H1 (cell line): ENCODE results near the gene EHD4. TPM values are rescaled to one million over a fixed set of nuclear protein-coding genes. Genes with fewer than 3 reads are reported as not detected.

Experiments used
- CTCF ChIA-PET: fragments of 300-600 bp; sonication (Branson Sonifier 250); formaldehyde crosslinking; loops from one replicate; lab custom pipeline; 2021; ENCODE audit not compliant: partially characterized antibody; lab: Charles Lee
- POLR2A ChIA-PET: fragments of 300-600 bp; sonication (Branson Sonifier 250); formaldehyde crosslinking; loops from one replicate; lab custom pipeline; 2021; ENCODE audit warnings: inconsistent platforms; ENCODE audit not compliant: partially characterized antibody; lab: Charles Lee
- DNase-seq, 2 experiments: peaks; one replicate each; pipeline versions ENCODE4 v3.0.0 to v3.0.0-alpha.2; 2010 to 2022; ENCODE audit warnings: low spot score in 2 of 2, low read depth in 1 of 2, mixed read lengths in 1 of 2
- FAIRE-seq: peaks from 2 replicates; lab custom pipeline; 2011; peaks lifted over from hg19 to GRCh38; lab: Jason Lieb, UNC
- H2AFZ ChIP-seq: 2 replicates; pipeline ENCODE4 v1.8.1; 2012; ENCODE audit warnings: low read length, inconsistent platforms
- H2AK5ac ChIP-seq: 2 replicates; pipeline ENCODE4 v1.6.1; 2013; ENCODE audit warnings: low read depth, low read length
- H2BK120ac ChIP-seq: replicated peaks from 2 replicates; pipeline ENCODE3; 2013; ENCODE audit warnings: low read depth, low read length, inconsistent platforms
- H2BK12ac ChIP-seq: 2 replicates; pipeline ENCODE4 v1.6.1; 2013; ENCODE audit warnings: low read depth, low read length
- H2BK15ac ChIP-seq: 2 replicates; pipeline ENCODE4 v1.6.1; 2013; ENCODE audit warnings: low read length
- H2BK20ac ChIP-seq: 2 replicates; pipeline ENCODE4 v1.6.1; 2013; ENCODE audit warnings: low read length
- H2BK5ac ChIP-seq: 2 replicates; pipeline ENCODE4 v1.6.1; 2013; ENCODE audit warnings: low read depth, low read length
- H3K14ac ChIP-seq: 2 replicates; pipeline ENCODE4 v1.6.1; 2013; ENCODE audit warnings: inconsistent platforms; ENCODE audit not compliant: insufficient read length
- H3K18ac ChIP-seq: 2 replicates; pipeline ENCODE4 v1.6.1; 2013; ENCODE audit warnings: low read length; ENCODE audit errors: extremely low read depth
- H3K23ac ChIP-seq: 2 replicates; pipeline ENCODE4 v1.6.1; 2013; ENCODE audit warnings: inconsistent platforms; ENCODE audit not compliant: insufficient read length
- H3K23me2 ChIP-seq: 2 replicates; pipeline ENCODE4 v1.6.1; 2013; ENCODE audit warnings: low read depth, low read length
- H3K27ac ChIP-seq: 2 replicates; pipeline ENCODE4 v1.6.1; 2011; ENCODE audit warnings: low read depth, low read length, inconsistent platforms
- H3K27me3 ChIP-seq, 4 experiments: replicated peaks in 1 of 4; 1 replicate in 1 of 4; 2 replicates in 3 of 4; pipeline versions ENCODE4 v1.6.1 to v1.8.1; 2011 to 2013; ENCODE audit warnings: low read length in 3 of 4, mild to moderate bottlenecking in 3 of 4, inconsistent platforms in 2 of 4, mixed read lengths in 2 of 4, moderate library complexity in 1 of 4; ENCODE audit not compliant: control insufficient read depth in 3 of 4, insufficient read depth in 3 of 4; ENCODE audit errors: extremely low read depth in 1 of 4
- H3K36me3 ChIP-seq, 4 experiments: 2 replicates each; pipeline versions ENCODE4 v1.6.1 to v1.8.1; 2011 to 2013; ENCODE audit warnings: mild to moderate bottlenecking in 4 of 4, low read length in 3 of 4, moderate library complexity in 2 of 4, control low read depth in 1 of 4, inconsistent platforms in 1 of 4; ENCODE audit not compliant: insufficient read depth in 4 of 4, control insufficient read depth in 2 of 4
- H3K4ac ChIP-seq: replicated peaks from 2 replicates; pipeline ENCODE3; 2013; ENCODE audit warnings: low read length, low read depth, mixed read lengths, inconsistent platforms; ENCODE audit not compliant: insufficient read length
- H3K4me1 ChIP-seq, 4 experiments: replicated peaks in 1 of 4; 1 replicate in 1 of 4; 2 replicates in 3 of 4; pipeline versions ENCODE4 v1.6.1 to v1.8.1; 2011 to 2013; ENCODE audit warnings: low read length in 3 of 4, inconsistent platforms in 2 of 4, mixed read lengths in 1 of 4; ENCODE audit not compliant: insufficient read depth in 4 of 4, control insufficient read depth in 3 of 4
- H3K4me2 ChIP-seq, 2 experiments: 2 replicates each; pipeline versions ENCODE4 v1.6.1 to v1.8.1; 2011 to 2013; ENCODE audit warnings: low read depth in 2 of 2, low read length in 2 of 2, control low read depth in 1 of 2, inconsistent platforms in 1 of 2, mild to moderate bottlenecking in 1 of 2; ENCODE audit not compliant: insufficient read depth in 1 of 2
- H3K4me3 ChIP-seq, 4 experiments: fragments of 200-600, 300-600 bp in 1 of 4; sonication (generic), shearing (Covaris generic), sonication (Bioruptor Twin) in 1 of 4; 2 replicates each; pipeline versions ENCODE4 v1.5.1 to v1.8.1; 2011 to 2016; ENCODE audit warnings: low read length in 4 of 4, low read depth in 3 of 4, control low read depth in 2 of 4, inconsistent platforms in 2 of 4, mild to moderate bottlenecking in 2 of 4, mixed read lengths in 1 of 4, moderate library complexity in 1 of 4; ENCODE audit not compliant: insufficient read depth in 2 of 4; ENCODE audit errors: extremely low read depth in 1 of 4
- H3K56ac ChIP-seq: replicated peaks from 2 replicates; pipeline ENCODE3; 2013; ENCODE audit warnings: low read depth, mild to moderate bottlenecking, mixed read lengths, low read length, inconsistent platforms; ENCODE audit not compliant: insufficient read length
- H3K79me1 ChIP-seq: 2 replicates; pipeline ENCODE4 v1.6.1; 2013; ENCODE audit warnings: low read depth, low read length, control low read depth
- H3K79me2 ChIP-seq, 2 experiments: 2 replicates each; pipeline versions ENCODE4 v1.6.1 to v1.8.1; 2012 to 2013; ENCODE audit warnings: low read length in 2 of 2, mild to moderate bottlenecking in 2 of 2, inconsistent platforms in 1 of 2; ENCODE audit not compliant: insufficient read depth in 2 of 2, control insufficient read depth in 1 of 2
- H3K9ac ChIP-seq, 4 experiments: replicated peaks in 1 of 4; 1 replicate in 1 of 4; 2 replicates in 3 of 4; pipeline versions ENCODE4 v1.6.1 to v1.8.1; 2011 to 2013; ENCODE audit warnings: low read depth in 3 of 4, low read length in 3 of 4, control low read depth in 2 of 4, mild to moderate bottlenecking in 2 of 4, moderate library complexity in 2 of 4, inconsistent platforms in 1 of 4; ENCODE audit errors: extremely low read depth in 1 of 4
- H3K9me3 ChIP-seq, 2 experiments: 2 replicates each; pipeline versions ENCODE4 v1.6.1 to v1.8.1; 2012 to 2013; ENCODE audit warnings: mild to moderate bottlenecking in 2 of 2, moderate library complexity in 2 of 2, control low read depth in 1 of 2, inconsistent platforms in 1 of 2, low read depth in 1 of 2, low read length in 1 of 2, mixed read lengths in 1 of 2; ENCODE audit not compliant: insufficient read depth in 2 of 2
- H4K20me1 ChIP-seq, 2 experiments: replicated peaks in 1 of 2; 2 replicates each; pipeline versions ENCODE3 to v1.8.1; 2011 to 2013; ENCODE audit warnings: inconsistent platforms in 2 of 2, low read length in 2 of 2, mild to moderate bottlenecking in 1 of 2; ENCODE audit not compliant: insufficient read depth in 2 of 2, control insufficient read depth in 1 of 2
- H4K5ac ChIP-seq: 2 replicates; pipeline ENCODE4 v1.6.1; 2013; ENCODE audit warnings: low read length, low read depth, mixed read lengths, inconsistent platforms; ENCODE audit not compliant: insufficient read length
- H4K8ac ChIP-seq: 2 replicates; pipeline ENCODE4 v1.8.0; 2013; ENCODE audit warnings: mild to moderate bottlenecking, moderate library complexity, low read length, inconsistent platforms; ENCODE audit not compliant: insufficient read depth; ENCODE audit errors: extremely low read depth
- H4K91ac ChIP-seq: replicated peaks from 2 replicates; pipeline ENCODE3; 2013; ENCODE audit warnings: low read length, mixed read lengths, inconsistent platforms; ENCODE audit not compliant: insufficient read length
- CTCF ChIP-seq, 3 experiments: IDR thresholded peaks; 1 replicate in 2 of 3; 2 replicates in 1 of 3; pipeline versions ENCODE4 v1.5.1 to v1.6.1; 2011; ENCODE audit warnings: low read length in 3 of 3, mild to moderate bottlenecking in 3 of 3, inconsistent platforms in 2 of 3, low read depth in 1 of 3, moderate library complexity in 1 of 3; ENCODE audit not compliant: insufficient read depth in 1 of 3; ENCODE audit errors: control extremely low read depth in 1 of 3
- HDAC2 ChIP-seq, 2 experiments: fragments of 300-600 bp in 1 of 2; sonication (generic) in 1 of 2; IDR thresholded peaks; 2 replicates each; pipeline ENCODE4 v1.6.1; 2011 to 2012; ENCODE audit warnings: low read depth in 2 of 2, low read length in 2 of 2, mild to moderate bottlenecking in 2 of 2, moderate library complexity in 2 of 2, borderline replicate concordance in 1 of 2, inconsistent platforms in 1 of 2
- HDAC6 ChIP-seq: IDR thresholded peaks from one replicate; pipeline ENCODE4 v1.7.1; 2012; ENCODE audit warnings: low read depth, mild to moderate bottlenecking, inconsistent platforms, low read length, moderate library complexity
- JUND ChIP-seq: IDR thresholded peaks from 2 replicates; pipeline ENCODE4 v1.6.1; 2011; ENCODE audit warnings: mild to moderate bottlenecking, improper control_type of control experiment, low read length
- RBBP5 ChIP-seq: IDR thresholded peaks from 2 replicates; pipeline ENCODE4 v1.7.1; 2012; ENCODE audit warnings: low read depth, mild to moderate bottlenecking, inconsistent platforms, low read length, moderate library complexity, borderline replicate concordance
- RNF2 ChIP-seq: fragments of 200-900, 300-1000 bp; sonication (generic); IDR thresholded peaks from 2 replicates; pipeline ENCODE4 v1.7.1; 2016; ENCODE audit warnings: borderline replicate concordance, low read depth, mild to moderate bottlenecking, antibody characterized with exemption, low read length; ENCODE audit not compliant: poor library complexity, severe bottlenecking; ENCODE audit errors: missing control alignments
- RXRA ChIP-seq: IDR thresholded peaks from 2 replicates; pipeline ENCODE4 v1.6.1; 2011; ENCODE audit warnings: low read depth, mild to moderate bottlenecking, low read length, moderate library complexity; ENCODE audit not compliant: insufficient read depth
- SP1 ChIP-seq: IDR thresholded peaks from 2 replicates; pipeline ENCODE4 v1.6.1; 2011; ENCODE audit warnings: low read depth, low read length
- YY1 ChIP-seq: IDR thresholded peaks from 2 replicates; pipeline ENCODE4 v1.6.1; 2011; ENCODE audit warnings: low read depth, mild to moderate bottlenecking, low read length
- WGBS, 2 experiments: shearing (Covaris generic) in 1 of 2; methylation state at CpG; one replicate each; pipeline versions ENCODE4 v1.1.6 to v1.1.7; 2013 to 2015; ENCODE audit warnings: low lambda C conversion rate in 2 of 2, mixed read lengths in 2 of 2, inconsistent platforms in 1 of 2, low coverage in 1 of 2, missing lambda C conversion rate in 1 of 2; ENCODE audit not compliant: insufficient replicate concordance in 2 of 2, insufficient coverage in 1 of 2, insufficient read length in 1 of 2; ENCODE audit errors: extremely low coverage in 1 of 2, missing lambda C conversion rate in 1 of 2; 5-methylcytosine and 5-hydroxymethylcytosine counted together
- polyA plus RNA-seq, 7 experiments: library from polyadenylated mRNA; depleted of rRNA in 3 of 7; stranded (reverse) in 5 of 7; unstranded in 2 of 7; fragments of >200 nt in 5 of 7; fragments of 200-250 nt in 2 of 7; gene quantifications; 1 replicate in 5 of 7; 2 replicates in 1 of 7; 4 replicates in 1 of 7; pipeline versions ENCODE4 v1.2.1 to v1.2.3, GENCODE V29; 2011 to 2013; ENCODE audit warnings: missing spikeins in 2 of 7, mixed read lengths in 2 of 7
- total RNA-seq: library from RNA; stranded (reverse); fragmentation: NEBNext Ultra II Directional; extraction: Animal tissue kit (Norgen Biotek cat#: 25700); gene quantifications from 2 replicates; pipeline ENCODE4 v1.2.1, GENCODE V29; 2021

Gene EHD4
- total and polyA plus RNA-seq, 2 of the 8 experiments (the other 6 are each of a cell fraction or from before 2014, with no cell fraction given) = 17.5 to 24.5 TPM

GRCh38 chr15:41892621-41893421, 79.5 kb downstream of the EHD4 start:
- ChIA-PET CTCF (interaction anchor here (0.7 to 4.3 kb wide), 17 partner anchors 9 to 119 kb away, joined by 3 to 29 read pairs (median 3); partner anchors contain the start of gene MAPKBP1), POLR2A (interaction anchor here (1.6 kb wide), 1 partner anchor 18 kb away, joined by 3 read pairs; no protein-coding TSS in a partner anchor)
- no peak overlapping the region for H3K4me2 ChIP-seq
- H4K91ac ChIP-seq = no peak overlapping the region
- H3K27me3 ChIP-seq = no peaks in the 10 kb centered on the region; a peak in 1 of 7 replicates
- H3K23ac ChIP-seq = no peak overlapping the region
- no peaks in the 10 kb centered on the region for H3K79me1 ChIP-seq
- H3K18ac ChIP-seq = no peak overlapping the region
- no peak overlapping the region for H2BK5ac ChIP-seq
- H3K14ac ChIP-seq = no peak overlapping the region
- no peak overlapping the region for H2BK120ac ChIP-seq
- H2BK20ac ChIP-seq = no peak overlapping the region
- H3K23me2 ChIP-seq = no peaks in the 10 kb centered on the region
- no peak overlapping the region for H3K4ac ChIP-seq
- no peak overlapping the region for H4K8ac ChIP-seq
- no peak overlapping the region for H2AK5ac ChIP-seq
- no peak overlapping the region for H2BK12ac ChIP-seq
- no peaks in the 10 kb centered on the region for H3K9me3 ChIP-seq
- no peak overlapping the region for H4K5ac ChIP-seq
- H3K36me3 ChIP-seq = no peaks in the 10 kb centered on the region
- peaks cover 0 to 2% (median 0%) of the 10 kb centered on the region in 4 experiments; a peak in 3 of 7 replicates for H3K4me1 ChIP-seq
- H3K79me2 ChIP-seq = no peaks in the 10 kb centered on the region
- H2BK15ac ChIP-seq = no peak overlapping the region
- no peak overlapping the region for H2AFZ ChIP-seq
- H3K56ac ChIP-seq = no peak overlapping the region
- no peaks in the 10 kb centered on the region for H4K20me1 ChIP-seq
- DNase-seq = peak in 1 of 2 experiments; percentile 45
- WGBS, 2 experiments = 92% methylated on average over 19 of the region's 22 CpGs; no CpG with 5 or more reads in 1 of the 2 experiments
- no peak overlapping the region for H3K4me3 ChIP-seq
- FAIRE-seq = no peak
- H3K27ac ChIP-seq = no peak overlapping the region
- H3K9ac ChIP-seq = no peak overlapping the region
- no peak for TF ChIP-seq SP1
- no peak for TF ChIP-seq HDAC2 (IDR thresholded peaks at IDR 0.05; ENCODE audit: borderline replicate concordance in 1 of 2, low read depth in 2 of 2, low read length in 2 of 2)
- TF ChIP-seq RBBP5 = no peak
- TF ChIP-seq RNF2 = no peak
- no peak for TF ChIP-seq RXRA
- TF ChIP-seq YY1 = no peak
- no peak for TF ChIP-seq HDAC6
- TF ChIP-seq JUND = no peak
- no peak for TF ChIP-seq CTCF (IDR thresholded peaks at IDR 0.05; ENCODE audit: control extremely low read depth in 1 of 3, insufficient read depth in 1 of 3, low read depth in 1 of 3, low read length in 3 of 3)
